Stimulated activated CD8-positive, alpha-beta memory T cell treated with anti-CD3 and anti-CD28 coated beads, Interleukin-4, amount 100 ng/mL, for 24 hours (primary cell): ENCODE measurements around the gene NMNAT2.

ENCODE experiments used
- DNase-seq: peaks from one replicate; pipeline ENCODE4 v3.0.0-alpha.2; 2020; ENCODE audit warnings: low read depth

The NMNAT2 gene

DNA sequence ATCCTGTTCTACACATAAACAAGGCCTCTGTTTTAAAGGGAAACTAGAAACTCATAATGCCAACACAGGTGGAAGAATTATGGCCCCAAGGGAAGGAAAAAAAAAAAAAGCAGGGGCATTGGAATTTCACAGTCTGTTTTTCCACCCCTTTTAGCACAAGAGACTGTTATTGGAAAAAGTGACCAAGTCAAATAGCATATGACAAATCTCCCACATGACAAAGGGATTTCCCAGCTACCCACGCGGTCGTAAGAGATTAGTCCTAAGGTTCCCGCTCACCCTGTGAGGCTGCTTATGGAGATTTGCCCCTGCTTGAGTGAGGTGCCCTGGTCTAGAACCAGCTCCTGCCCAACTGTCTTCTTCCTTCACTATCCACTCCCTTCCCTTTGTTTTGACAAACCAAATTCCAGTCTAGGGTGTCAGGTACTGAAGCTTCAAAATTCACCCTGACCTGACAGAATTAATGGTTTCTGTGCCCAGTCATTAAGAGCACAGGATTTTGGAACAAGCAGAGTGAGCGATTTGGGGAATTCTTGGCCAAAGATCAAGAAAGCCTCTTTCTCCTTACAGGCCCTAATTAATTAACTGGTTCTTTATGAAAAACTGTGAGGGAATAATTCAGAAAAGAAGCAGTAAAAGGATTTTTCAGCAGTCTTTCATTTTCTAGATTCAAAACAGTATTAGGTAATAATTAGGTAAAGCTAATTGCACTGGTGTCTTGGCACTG, 107.3 kb downstream of the NMNAT2 start:
- peak; percentile 7 for DNase-seq

DNA sequence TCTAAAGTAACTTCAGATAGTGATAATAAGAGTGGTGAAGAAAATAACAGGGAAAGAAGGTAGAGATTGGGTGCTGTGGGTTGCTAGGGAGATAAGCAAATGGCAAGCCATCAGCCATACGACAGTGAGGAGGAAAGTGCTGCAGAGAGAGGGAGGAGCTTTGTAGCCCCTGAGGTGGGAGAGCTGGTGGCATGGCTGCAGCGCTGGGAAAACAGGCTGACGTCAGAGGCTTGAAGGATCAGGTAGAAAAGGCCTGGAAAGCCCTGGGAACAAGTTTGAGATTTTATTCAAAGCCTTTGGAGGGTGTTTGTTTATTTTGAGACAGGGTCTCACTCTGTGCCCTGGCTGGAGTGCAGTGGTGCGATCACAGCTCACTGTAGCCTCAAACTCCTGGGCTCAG, 109.5 kb downstream of the NMNAT2 start:
- DNase-seq = no peak

DNA sequence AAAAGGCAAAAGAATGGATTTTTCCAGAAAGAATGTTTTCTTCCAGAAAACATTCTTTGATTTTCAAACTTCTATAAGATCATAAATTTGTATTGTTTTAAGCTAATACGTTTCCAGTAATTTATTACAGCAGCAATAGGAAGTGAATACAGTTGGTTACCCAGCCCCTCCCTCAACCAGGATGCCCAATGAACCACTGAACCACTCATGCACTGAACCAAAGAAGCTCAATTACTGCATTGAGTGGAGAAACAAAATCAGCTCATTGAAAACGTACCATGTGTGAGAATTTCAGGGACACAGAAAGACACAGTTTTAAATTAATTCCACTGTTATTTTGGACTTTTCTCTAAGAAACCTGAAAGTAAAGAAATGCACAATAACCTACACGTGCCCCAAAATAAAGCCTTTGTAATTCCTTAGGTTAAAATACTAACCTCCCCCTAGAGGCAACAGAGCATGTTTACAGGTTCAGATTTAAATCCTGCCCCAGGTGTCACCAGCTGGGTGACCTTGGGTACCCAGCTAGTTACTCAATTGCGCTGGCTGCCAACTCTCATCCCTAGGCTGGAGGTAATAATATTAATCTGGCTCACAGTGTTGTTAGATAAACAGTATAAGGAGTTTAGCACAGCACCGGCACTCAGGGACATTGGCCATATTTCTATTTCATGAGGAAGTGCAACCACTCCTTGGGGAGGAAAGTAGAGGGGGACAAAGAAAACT, 111.7 kb downstream of the NMNAT2 start:
- DNase-seq = no peak

DNA sequence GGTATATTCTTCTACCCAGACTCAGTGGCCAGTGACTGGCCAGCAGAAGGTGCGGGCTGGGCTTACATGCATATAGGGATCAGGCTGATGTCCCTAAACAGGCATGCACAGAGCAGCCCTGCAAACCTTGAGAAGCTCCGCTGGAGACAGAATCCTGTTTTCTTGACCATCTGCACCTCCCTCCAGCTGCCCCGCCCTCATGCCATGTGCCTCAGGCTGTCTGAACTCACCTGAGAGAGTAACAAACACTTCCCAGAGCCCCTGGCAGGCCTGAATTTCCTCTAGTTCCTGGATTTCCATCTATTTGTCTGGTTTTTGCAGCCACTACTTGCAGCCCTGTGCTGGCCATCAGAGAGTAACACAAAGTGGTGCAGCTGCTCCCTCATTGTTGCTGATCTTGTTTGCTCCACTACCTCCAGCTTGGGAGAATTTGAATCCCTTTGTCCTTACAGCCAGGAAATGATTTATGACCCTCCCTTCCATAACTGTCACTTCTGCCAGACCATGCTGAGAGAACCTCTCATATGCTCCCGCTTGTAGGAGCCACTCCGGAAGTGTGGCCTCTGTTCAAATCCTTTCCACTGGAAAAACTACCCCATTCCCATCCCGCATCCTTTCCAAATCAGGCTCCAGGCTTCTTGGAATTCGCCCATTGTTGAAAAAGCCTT, 113.6 kb downstream of the NMNAT2 start:
- no peak for DNase-seq

DNA sequence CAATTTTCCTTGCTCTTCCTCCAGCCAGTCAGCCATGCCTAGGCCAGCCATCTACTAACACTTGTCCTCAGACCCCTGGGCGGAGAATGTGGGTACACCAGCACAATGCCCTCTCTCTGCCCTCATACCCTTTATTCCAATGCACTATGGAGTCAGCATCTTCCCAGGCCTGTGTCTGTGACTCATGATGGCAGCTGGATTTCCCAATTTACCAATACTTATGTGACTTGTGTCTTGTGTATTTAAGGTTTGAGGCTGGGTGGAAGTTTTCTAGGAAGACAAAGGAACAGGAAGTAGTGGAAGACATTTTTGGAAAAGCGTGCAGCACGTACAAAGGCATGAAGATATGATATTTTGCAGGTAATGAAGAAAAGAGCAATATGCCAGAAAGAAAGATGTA, 114.3 kb downstream of the NMNAT2 start:
- no peak for DNase-seq

DNA sequence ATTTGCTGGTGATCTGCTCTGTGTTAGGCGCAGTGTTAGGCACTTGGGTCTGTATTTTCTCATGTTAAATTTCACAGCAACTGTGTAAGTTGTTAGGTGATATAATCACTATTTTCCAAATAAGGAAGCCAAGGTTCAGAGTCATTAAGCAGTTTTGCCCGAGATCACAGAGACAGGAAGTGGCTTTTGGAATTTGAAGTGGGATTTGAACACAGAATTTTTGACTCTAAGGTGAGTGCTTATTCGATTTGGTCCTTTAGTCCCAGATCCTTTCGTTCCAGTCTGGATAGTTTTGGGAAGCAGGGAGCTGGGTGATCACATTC, 114.9 kb downstream of the NMNAT2 start:
- DNase-seq = no peak

DNA sequence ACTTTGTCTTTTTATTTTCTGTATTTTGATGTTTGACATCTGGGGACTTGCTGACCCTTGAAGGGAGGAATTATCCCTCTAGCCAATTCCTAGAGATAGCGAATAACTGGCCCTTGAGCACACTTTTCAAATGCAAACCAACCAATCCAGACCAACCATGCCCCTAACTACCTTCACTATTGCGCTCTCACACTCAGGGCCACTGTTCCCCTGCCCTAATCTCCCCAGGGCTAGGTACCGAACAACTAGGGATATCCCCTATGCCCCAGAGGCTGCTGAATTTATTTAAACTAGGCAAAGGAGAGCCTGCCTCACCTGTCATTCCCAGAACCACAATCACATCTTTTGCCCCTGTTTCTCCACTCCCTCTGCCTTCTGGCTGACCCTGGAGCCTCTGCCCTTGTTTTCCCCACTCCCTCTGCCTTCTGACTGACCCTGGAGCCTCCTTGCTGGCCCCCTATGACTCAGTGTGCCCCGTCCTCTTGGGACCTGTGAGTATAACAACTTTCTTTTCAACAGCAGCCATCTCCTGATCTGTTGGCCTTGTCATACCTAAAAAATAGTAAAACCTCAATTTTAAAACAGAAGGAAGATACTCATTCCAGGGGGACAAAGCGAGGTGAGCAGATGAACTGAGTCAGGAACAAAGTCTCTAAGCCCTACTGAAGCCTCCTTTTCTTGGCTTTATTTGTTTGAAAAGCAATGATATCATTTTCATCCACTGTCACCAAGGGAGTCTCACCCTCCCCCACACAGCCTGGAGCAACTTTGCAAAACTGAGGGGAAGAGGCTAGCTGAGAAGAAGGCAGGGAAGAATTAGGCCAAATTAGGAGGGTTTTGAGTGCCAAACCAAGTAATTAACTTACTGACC, 115.5 kb downstream of the NMNAT2 start:
- no peak for DNase-seq

DNA sequence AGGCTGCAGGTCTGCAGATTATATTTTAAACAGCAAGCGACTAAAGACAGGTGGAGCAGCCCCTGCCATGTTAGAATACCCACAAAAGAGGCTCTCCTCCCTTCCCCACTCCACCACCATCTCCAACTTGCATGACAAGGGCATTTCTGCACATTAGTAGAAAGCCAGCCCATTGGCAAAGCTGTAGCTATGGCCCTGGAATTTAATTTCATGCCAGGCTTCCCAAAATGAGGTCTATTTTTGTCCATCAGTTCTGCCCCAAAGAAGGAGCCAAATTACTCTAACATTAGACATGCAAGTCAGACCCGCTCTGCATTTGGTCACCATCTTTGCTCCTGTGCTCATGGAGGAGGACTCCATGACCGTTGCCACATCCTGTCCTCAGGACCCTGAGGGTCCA, 116.9 kb downstream of the NMNAT2 start:
- DNase-seq = no peak

DNA sequence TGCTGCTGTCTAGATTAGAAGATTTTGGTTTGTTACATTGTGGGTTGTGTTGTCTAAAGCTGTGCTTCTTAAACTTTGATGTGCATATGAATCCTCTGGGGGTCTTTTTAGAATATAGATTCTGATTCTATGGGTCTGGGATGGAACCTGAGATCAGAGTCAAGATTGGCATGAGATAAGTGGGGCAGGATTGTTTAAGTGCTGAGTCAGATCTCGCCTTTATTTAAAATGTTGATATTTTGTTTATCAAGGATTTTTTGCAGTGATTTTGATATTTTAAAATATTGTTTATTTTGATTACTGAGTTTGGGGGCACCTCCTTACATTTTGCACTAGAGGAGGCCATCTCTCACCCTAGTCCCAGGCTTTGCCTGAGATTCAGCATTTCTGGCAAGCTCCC, 117.4 kb downstream of the NMNAT2 start:
- no peak for DNase-seq

DNA sequence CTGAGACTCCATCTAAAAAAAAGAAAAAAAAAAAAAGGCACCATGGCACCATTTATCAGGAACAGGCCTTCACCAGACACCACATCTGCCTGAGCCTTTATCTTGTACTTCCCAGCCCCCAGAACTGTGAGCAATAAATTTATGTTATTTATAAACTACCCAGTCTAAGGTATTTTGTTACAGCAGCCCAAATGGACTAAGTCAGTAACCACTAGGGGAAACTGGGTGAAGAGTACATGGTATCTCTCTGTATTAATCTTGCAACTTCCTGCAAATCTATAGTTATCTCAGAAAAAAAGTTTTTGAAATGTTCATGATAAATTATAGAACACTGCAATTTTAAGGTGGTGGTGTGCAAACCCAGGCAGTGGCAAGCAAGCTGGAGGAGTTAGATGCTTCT, 117.8 kb downstream of the NMNAT2 start:
- DNase-seq = no peak

DNA sequence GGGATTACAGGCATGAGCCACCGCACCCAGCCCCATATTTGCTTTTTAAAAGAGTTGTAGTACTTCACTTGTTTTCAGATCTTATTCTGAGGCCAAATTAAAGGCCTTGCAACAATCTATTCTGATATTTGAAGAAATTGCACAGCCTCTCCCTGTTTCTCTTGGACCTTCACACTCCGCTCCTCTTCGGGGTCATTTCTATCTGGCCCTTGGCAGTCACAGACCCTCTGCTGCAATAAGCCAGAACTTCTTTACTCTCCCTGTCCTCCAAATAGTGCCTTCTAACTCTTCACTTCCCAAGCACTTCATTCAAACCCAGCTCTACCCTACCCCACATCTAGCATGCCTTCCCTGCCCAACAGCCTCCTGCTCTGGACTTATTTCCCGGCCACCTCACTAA, 121.4 kb downstream of the NMNAT2 start:
- DNase-seq = no peak

DNA sequence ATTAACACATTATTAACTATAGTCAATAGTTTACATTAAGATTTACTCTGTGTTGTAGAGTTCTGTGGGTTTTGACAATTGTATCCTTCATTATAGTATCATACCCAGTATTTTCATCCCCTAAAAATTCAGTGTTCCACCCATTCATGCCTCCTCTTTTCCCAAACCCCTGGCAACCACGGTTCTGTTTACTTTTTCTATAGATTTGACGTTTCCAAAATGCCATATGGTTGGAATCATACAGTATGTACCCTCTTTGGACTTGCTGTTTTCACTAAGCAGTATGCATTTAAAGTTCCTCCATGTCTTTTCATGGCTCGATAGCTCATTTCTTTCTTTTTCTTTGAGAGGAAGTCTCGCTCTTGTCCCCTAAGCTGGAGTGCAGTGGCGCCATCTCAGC, 122.7 kb downstream of the NMNAT2 start:
- DNase-seq = no peak

DNA sequence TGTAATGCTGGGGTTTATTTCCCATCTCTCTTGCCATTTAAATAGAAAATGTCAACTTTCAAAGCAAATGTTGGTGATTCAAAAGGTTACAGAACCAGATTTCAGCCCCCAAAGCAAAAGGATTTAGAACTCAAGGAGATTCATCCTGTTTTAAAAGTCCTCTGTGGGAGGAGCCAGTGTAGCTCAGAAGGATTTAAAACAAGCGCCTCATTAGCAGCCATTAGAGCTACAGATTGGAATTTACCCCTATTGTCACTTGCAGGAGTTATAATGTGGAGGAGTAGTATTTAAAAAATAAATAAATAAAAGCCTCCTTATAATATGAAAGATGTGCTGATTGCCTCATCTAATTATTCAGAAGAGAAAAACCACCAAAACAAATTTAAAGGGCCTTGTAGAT, 124.3 kb downstream of the NMNAT2 start:
- no peak for DNase-seq

DNA sequence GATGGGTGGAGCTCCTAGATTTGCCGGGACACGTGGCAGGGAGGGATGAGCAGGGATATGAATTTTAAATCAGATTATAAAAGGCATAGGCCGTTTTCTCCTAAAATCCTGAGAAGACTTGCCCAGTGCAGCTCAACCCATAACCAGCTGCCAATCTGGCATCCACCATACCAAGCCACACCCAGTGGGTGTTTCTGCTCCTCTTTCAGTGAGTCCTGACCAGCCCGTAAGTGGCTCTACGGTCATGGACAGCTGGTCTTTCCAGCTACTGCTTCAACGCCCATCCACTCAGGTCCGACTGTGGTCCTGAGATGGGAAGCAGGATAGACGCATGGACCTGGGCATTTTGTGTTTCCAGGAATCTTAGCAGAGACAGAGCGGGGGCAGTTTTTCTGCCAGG, 124.9 kb downstream of the NMNAT2 start:
- no peak for DNase-seq

DNA sequence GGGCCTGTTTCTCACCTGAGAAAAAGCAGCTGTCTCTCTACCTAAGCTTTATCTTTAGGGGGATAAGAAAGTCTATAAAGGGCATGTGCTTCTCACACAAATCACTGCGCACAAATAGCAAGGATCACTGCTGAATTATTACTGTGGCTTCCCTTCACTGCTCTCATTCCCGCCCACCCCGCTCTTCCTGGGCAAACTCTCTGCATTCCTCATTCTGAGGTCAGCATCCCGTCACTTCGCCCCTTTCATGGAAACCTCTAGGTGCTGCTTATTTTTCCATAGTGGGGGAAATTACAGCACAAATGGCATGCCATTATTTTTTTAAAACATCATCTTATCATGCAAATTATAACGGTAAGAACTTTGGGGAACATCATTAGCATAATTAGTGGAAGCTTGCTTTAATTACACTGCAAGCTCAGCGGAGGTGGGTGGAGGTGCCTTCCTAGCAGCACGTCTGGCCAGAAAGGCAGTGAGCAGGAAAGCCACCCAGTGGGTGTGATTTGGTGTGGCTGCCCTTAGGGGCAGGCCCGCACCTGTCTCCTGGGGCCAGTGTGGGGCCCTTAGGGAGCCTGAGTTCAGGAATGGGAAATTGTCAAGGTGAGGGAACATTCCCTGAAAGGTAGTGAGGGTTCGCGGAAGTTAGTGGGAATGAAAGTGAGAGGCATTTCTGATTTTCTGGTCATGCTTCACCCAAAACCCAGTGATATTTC, 126.2 kb downstream of the NMNAT2 start:
- DNase-seq = no peak

DNA sequence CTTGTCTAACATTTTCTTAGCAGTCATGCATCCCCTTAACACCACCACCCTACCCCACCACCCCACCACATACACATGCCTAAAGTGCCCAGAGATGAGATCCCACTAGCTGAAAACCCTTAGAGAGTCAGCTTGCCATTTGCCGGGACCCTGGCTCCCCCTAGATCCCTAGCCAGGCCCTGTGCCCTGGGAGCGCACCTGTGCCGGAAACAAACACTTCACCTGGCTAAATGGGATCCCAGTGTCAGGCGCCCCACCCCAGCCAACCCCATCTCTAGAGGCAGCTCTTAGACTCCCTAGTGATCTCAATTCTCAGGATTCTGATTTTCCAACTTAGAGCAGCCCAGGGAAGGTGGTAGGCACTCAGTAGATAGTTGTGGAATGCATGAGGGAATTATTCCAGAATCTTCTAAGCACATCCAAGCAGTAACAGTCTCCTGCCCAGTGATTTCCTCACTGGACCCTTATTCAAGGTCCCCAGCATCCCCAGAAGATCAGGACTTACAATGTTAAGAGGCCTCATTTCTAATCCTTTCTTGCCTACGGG, 126.9 kb downstream of the NMNAT2 start:
- DNase-seq = no peak

DNA sequence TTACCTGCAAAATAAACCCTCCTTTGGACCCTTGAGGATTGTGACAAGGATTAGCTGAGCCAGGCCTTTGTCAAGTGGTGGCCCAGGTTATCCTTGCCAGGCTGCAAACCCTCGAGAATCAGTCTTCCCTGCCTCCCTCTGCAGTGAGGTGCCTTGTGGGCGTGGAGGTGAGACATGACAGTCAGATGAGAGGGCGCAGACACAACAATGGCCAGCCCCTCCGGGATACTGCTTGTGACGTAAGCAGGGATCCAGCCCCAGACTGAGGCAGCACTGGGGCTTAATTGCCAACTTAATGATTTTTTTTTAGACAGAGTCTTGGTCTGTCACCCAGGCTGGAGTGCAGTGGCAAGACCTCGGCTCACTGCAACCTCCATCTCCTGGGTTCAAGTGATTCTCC, 127.6 kb downstream of the NMNAT2 start:
- no peak for DNase-seq

DNA sequence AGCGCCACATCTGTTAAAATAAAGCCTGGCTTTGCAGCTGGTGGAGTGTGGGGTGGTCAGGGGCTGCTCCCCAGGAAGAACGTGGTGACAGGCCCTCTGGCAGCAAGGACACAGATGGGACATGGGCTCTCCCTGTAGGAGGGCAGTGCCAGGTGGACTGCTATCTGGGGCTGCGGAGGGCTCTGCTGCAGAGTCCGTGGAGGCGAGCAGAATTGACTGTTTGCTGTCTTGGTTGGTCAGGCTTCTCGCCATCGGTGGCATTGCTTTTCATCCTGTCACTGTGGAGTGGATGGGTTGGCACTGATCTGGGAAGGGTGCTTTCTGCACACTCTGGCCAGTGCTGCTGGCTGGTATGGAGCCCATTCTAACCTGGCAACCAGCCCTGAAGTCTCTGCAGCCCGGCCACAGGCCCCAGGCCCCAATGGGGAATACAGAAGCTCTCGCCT, 129.1 kb downstream of the NMNAT2 start:
- DNase-seq = no peak

DNA sequence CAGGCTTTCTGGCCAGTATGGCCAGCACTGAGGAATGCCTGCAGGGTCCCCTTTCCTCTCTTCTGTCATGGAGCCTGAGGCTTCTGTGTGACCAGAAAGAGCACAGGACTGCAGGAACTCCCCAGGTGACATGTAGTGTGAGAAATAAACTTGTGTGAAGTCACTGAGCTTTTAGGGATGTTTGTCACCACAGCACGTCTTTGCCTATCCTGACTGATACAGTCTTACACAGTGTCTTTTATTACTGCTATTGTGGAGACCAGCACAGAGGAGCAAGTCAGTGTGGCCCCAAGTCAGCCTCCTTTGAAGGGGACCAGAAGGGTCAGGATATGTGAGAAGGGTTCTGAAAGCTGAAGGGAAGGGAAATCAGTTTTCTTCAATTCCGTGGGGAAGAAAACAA, 129.6 kb downstream of the NMNAT2 start:
- DNase-seq = no peak

DNA sequence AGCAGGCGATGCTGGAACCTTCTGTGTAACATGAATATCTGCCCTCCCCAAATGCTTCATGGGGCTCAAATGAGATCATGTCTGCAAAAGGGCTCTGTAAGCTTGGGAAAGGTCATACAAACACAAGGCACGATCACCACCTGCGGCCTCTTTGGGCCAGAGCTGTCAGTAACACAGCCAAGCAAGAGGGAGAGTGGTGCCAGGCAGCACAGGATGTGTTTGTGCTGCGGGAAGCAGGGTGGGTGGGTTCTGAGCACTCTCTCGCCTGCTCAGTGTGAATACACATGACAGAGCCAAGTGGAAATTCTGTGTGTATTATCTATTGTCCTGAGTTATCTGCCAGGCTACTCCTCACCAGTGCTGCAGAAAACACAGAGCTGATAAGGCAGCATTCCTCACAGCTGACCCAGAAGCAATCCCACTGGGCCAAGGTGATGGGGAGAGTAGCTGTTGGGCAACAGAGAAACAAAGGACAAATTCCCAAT, 130.9 kb downstream of the NMNAT2 start:
- DNase-seq = no peak

DNA sequence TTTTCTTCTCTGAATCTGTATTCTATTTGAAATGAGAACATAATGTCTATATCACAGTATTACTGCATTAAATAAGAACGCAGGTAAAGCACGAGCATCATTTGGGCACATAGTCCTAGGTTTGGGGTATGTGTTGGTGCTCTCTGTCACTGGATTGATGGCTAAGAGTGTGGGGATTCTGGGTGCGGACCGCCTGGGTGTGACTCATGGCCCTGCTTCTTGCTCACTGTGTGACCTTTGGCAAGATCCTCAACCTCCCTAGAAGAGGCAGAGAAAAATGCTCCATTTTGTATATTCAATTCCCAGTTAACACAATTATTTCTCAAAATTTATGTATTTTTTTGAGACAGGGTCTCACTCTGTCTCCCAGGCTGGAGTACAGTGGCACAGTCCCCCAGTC, 132.4 kb downstream of the NMNAT2 start:
- DNase-seq = no peak
